Stromal cell of bone marrow (primary cell): ENCODE results near the gene SLC38A8.

Experiments
- DNase-seq: peaks from one replicate; pipeline ENCODE4 v3.0.0-alpha.2; 2012; ENCODE audit warnings: low read depth

The SLC38A8 gene

GRCh38 chr16:84048871-84049270, 6.3 kb upstream of the SLC38A8 start:
- DNase-seq = no peak

- no peak for DNase-seq
Observed at GRCh38 chr16:84048270-84048669, 5.7 kb upstream of the SLC38A8 start.

- DNase-seq = no peak
Observed at GRCh38 chr16:84047626-84048025, 5.0 kb upstream of the SLC38A8 start.

DNA sequence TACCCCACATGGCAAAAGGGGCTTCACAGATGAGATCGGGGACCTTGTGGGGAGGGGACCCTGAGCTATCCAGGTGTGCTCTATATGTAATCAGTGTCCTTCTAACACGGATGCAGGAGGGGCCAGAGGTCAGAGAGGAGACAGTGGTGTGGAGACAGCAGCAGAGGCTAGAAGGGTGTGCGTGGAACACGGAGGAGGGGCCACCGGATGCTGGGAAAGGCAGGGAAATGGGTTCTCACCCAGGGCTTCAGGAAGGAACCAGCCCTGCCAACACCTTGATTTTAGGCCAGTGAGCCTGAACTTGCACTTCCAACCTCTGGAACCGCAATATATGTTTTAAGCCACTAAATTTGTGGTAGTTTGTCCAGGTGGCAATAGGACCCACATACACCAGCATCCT, 4.6 kb upstream of the SLC38A8 start:
- DNase-seq = no peak

DNA sequence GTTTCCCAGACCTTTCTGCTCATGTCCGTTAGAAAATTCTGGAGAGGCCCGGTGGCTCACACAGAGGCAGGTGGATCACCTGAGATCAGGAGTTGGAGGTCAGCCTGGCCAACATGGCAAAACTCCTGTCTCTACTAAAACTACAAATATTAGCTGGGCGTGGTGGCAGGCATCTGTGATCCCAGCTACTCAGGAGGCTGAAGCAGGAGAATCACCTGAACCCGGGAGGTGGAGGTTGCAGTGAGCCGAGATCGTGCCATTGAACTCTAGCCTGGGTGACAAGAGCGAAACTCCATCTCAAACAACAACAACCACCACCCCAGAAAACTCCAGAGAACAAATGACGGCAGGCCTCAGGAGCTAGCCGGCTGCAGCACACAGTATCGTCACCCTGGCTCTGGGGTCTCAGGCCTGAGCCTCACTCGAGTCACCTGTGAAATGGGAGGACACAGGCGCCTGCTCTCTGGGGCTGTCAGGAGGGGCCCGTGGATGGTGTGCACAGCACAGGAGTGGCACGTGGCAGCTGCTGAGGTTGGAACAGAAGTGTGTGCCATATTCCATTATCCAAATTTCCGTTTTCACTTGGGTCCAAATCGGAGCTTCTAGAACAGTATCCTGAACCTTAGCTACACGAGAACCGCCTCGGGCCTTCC, 3.3 kb upstream of the SLC38A8 start:
- DNase-seq = no peak

DNA sequence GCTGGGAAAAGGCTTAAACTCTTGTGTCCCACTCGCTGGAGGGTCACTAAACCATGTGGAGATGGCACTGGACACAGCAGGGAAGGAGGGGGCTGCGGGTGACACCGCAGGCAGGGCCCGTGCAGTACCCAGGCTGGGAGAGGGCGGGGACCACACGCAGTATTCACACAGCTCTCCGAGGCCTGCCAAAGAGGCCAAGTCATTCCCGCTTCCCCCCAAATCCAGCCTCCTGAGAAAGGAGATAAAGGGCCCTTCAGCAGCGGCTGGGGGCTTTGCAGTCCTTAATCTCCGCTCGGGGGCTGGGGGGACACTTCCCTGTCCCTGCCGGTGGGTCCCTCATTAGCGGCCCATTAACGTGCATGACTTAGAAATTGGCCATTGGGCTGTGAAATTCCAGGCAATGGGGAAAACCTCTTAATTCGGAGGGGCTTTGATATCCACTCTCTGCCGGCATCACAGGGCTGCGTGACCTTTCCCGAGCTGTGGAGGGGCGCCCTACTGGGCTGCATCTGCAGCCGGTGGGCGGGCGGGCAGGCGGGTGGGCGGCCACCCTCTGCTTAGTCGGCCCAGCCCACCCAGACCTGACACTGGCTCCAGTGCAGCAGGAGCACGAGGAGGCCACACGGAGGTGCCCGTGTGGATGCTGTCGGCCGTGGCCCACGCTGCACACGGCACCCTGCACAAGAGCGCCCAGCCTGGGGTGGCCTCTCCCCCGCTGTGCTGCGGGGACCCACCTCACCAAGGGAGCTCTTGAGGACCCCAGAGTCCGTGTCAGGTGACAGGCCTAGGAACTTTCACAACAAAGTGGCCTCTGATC, 2.6 kb upstream of the SLC38A8 start:
- DNase-seq = no peak

DNA sequence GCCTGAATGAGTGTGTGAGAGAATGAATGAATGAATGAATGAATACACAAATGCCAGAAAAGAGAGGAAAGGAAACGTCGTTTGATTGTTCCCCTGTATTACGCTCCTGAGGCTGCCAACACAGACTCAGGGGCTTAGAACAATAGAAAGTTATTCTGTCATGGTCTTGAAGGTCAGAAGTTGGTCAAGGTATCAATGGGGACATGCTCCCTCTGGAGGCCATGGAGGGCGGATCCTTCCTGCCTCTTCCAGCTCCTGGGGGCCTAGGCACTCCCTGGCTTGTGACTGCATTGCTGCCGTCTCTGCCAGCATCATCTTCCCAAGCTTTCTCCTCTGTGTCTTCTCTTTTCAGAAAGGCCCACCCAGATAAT, 1.5 kb upstream of the SLC38A8 start:
- DNase-seq = no peak

- DNase-seq = no peak
Observed at GRCh38 chr16:84043486-84044117, 1.0 kb upstream of the SLC38A8 start.

DNA sequence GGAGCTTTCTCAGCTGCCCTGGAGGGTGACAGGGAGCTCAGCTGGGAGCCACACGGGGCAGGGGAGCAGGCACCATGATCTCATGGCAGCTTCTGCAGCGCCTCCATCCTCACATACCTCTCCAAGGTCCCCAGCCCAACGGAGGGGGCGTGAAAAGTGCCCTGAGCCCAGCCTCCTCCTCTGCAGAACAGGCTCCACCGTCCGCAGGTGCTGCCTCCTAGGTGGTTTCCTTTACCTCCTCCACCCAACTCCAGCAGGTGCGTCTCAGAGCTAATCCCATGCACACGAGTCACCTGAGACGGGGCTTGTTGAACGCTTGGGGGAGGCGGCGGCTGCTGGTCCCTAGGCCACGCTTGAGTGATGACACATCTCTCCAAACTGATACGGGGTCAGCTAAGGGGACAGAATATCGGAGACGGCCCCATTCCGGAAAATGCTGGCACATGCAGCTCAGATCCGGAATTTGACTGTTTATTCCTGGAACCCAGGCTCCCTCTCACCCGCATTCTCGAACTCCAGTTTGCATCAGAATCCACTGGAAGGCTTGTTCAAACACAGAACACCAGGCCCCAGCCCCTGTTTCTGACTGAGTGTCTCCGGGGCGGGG, 387 bp upstream of the SLC38A8 start:
- DNase-seq = no peak

DNA sequence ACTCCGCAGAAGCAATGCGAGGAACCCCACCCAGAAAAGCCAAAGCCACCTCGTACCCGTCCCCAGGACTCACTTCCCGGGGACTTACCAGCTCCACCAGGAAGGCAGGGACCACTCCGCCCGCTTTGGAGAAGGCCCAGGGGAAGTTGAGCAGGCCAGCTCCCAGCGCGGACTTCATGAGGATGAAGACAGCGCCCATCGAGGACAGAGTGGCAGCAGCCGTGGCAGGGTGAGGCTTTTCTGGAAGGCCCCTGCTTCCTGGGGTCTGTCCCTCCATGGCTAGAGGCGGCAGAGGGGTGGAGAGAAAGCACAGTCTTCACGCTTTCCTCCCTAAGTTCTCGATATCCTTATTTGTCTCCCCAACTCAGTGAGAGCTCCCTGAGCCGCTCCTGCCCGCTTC, 714 bp downstream of the SLC38A8 start:
- DNase-seq = no peak

DNA sequence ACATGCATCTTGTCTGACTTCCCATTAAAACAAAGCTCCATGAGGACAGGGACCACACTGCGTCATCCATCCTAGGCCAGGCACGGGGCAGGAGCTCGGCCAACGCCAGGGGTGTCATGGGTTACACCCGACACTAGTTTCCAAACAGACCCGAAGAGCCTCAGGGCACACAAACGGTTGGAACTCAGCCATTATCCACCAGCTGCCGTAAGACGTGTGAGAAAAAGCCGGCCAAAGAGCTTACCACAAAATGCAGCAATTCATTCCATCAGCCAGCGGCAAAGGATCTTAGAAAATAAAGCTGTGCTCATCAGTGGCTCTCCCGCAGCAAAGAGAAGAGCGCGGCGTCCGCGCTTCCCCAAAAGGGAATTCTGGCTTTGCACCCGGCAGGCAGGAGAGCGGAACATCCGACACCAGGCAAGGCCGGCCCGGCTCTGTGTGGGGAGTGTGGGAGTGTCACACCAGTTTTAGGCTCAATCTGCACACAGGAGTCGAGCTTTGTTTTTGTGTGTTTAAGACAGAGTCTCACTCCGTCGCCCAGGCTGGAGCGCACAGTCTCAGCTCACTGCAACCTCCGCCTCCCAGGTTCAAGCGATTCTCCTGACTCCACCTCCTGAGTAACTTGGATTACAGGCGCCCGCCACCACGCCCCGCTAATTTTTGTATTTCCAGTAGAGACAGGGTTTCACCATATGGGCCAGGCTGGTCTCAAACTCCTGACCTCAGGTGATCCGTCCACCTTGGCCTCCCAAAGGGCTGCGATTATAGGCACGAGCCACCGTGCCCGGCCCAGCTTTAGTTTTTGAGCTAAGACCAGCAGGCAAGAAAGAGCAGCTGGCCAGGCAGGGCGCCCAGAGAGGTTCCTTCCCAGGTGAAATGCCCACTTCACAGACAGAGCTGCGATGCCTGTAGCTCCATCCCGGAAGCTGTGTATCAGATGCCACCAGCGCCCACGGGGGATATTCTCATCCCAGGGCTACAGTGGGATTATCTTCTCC, 1.5 kb downstream of the SLC38A8 start:
- DNase-seq = peak; percentile 63

DNA sequence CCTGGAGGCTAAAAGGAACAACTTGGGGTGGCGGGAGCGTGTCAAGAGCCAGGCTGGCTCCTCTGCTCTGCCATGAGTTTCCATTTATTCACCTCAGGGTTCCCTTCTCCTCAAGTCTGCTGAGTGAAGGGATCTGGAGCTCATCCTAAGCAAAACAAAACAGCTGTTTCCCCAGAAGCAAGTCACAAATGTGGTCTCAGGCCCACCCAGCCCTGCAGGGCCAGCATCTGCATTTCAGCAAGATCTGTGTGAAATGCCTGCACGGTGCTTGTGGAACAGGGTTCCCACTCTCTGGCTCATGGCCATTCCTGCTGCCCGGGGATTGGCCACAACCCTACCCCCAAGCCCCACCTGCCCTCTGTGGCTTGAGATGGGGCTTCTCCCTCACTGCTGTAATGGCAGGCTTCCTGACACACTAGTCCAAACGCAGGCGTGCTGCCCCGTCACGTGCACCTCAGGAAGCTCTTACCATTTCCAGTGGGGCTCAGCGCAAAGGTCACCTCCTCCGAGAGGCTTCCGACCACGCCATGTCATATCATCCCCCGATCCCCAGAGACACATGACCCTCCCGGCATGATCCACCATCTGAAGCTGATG, 2.3 kb downstream of the SLC38A8 start:
- no peak for DNase-seq

DNA sequence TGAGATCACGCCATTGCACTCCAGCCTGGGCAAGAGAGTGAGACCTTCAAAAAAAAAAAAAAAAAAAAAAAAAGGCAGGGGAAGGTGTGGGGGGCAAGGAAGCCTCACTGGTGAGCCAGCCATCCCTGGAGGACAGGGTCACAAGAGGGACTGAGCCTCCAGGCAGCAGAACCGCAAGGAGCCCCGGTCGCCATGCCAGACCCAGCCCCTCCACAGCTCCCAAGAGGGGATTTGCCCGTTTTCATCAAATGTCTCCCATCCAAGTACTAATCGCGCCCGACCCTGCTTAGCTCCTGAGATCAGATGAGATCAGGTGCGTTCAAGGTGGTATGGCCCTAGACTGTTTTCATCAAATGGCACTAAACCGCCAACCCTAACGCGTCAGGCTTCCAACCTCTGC, 2.9 kb downstream of the SLC38A8 start:
- no peak for DNase-seq

GRCh38 chr16:84038469-84038868, 4.1 kb downstream of the SLC38A8 start:
- no peak for DNase-seq

DNA sequence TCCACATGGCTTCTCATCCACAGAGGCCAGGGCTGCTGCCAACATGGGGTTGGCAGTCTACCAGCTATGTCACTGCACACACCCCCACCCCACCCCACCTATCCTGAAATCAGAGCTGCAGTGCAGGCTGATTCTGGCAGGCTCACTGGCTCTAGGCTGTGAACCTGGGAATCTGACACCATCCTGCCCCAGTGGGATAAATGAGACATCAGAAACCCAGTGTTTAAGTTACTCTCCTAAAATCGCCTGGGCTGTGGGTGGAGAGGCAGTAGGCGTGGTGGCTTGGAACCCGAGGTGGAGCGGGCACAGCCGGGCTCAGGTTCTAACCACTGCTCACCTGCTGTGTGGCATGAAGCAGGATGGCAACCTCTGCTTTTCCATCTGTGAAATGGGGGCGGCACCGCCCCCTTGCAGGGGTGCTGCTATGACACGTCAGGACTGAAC, 5.6 kb downstream of the SLC38A8 start:
- DNase-seq = no peak

DNA sequence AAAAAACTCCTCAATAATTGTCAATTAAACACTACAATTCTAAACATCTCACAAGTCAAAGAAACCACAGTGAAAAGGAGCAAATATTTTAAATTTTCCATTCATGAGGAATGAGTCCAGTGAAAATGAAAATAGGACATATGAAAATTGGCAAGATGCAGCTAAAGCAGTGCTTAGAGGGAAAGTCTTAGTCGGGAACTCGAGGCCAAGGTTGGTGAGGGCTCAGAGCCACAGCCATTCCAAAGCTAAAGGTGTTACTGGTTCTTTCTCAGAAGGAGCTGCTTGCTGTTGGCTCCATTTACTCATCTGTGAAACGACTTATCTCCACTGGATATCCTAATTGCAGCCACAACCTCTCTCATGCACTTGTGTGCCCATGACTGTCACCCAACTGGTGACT, 6.5 kb downstream of the SLC38A8 start:
- DNase-seq = no peak

- DNase-seq = no peak
Observed at GRCh38 chr16:84034516-84034915, 8.1 kb downstream of the SLC38A8 start.

DNA sequence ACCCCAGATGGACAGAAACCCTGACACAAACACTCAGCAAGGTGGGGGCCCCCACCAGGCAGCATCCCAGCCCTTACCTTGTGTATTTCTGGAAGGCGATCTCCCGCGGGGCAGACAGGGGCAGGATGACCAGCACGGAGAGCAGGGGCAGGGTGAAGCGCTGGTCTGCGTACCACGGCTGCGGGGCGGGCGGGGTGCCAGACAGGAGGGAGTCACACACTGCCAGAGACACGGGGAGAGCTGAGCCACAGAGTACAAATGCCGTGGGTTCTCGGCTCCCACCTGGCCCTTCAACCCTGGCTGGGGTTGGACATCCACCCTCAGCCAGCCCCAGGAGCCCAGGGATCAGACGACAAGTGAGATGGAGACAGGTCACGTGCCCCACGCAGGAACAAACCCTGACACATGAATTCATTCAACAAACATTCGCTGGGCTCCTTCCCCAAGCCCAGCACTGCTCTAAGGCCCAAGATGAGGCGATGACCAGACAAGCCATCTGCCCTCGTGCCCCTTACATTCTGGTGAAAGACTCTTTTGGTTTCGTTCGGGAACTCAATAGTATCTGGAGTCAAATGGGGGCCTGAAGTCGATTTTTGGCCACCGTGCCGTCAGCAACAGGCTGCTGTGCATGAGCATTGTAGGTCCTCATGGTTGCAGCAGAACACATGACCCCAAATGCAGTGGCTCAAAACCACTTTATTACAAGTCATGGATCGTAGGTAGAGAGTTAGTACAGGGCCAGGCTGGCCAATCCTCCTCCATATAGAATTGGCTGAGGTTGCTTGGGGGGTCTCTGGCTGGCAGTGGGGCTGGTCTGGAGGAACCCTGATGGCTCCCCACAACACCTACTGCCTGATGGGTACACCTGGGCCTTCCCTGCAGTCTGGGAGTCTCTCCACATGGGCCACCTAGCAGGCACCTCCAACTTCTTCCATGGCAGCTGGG, 9.1 kb downstream of the SLC38A8 start:
- DNase-seq = no peak

GRCh38 chr16:84032458-84033178, 10.0 kb downstream of the SLC38A8 start:
- DNase-seq = no peak
